DOHH2 (cell line): Measurements from ENCODE around the gene NBEAL2.
"Not testable (repeated sequence)": the region's sequence is repeated elsewhere in the genome, so short reads cannot be mapped to it uniquely, and the experiment has no call there.

Experiments
- H3F3A ChIP-seq: fragments of 200-600 bp; sonication (generic), shearing (Covaris generic); 2 replicates; pipeline ENCODE4 v1.6.0; 2016; ENCODE audit warnings: antibody characterized with exemption, mild to moderate bottlenecking; ENCODE audit not compliant: control insufficient read depth, insufficient read depth
- H3K27ac ChIP-seq: fragments of 200-600 bp; sonication (generic); 2 replicates; pipeline ENCODE4 v1.5.1; 2014; ENCODE audit warnings: low read depth, mild to moderate bottlenecking, low read length, moderate library complexity
- H3K27me3 ChIP-seq: fragments of 200-600 bp; sonication (generic); 2 replicates; pipeline ENCODE4 v1.6.1; 2014; ENCODE audit warnings: mild to moderate bottlenecking, low read length, mixed read lengths; ENCODE audit not compliant: control insufficient read depth
- H3K36me3 ChIP-seq: fragments of 200-600 bp; sonication (generic); 2 replicates; pipeline ENCODE4 v1.6.1; 2014; ENCODE audit warnings: mild to moderate bottlenecking, low read length, moderate library complexity, mixed read lengths; ENCODE audit not compliant: control insufficient read depth
- H3K4me1 ChIP-seq: fragments of 200-600 bp; sonication (generic); 2 replicates; pipeline ENCODE4 v1.6.1; 2014; ENCODE audit warnings: mild to moderate bottlenecking, low read length, mixed read lengths; ENCODE audit not compliant: control insufficient read depth
- H3K4me2 ChIP-seq: fragments of 200-600 bp; sonication (generic); 2 replicates; pipeline ENCODE4 v1.6.0; 2014; ENCODE audit warnings: mild to moderate bottlenecking, low read length, moderate library complexity
- H3K4me3 ChIP-seq: fragments of 200-600 bp; sonication (generic); 2 replicates; pipeline ENCODE4 v1.5.1; 2014; ENCODE audit warnings: mild to moderate bottlenecking, low read length, mixed read lengths
- H3K79me2 ChIP-seq: fragments of 200-600 bp; sonication (generic); 2 replicates; pipeline ENCODE4 v1.6.1; 2014; ENCODE audit warnings: mild to moderate bottlenecking, low read length, mixed read lengths; ENCODE audit not compliant: control insufficient read depth
- H3K9me2 ChIP-seq: fragments of 200-600 bp; sonication (generic); replicated peaks from 2 replicates; pipeline ENCODE4 v1.6.1; 2014; ENCODE audit warnings: mild to moderate bottlenecking, low read length, mixed read lengths; ENCODE audit not compliant: control insufficient read depth
- H3K9me3 ChIP-seq: fragments of 200-600 bp; sonication (generic); 2 replicates; pipeline ENCODE4 v1.6.1; 2014; ENCODE audit warnings: antibody characterized with exemption, low read length, mixed read lengths; ENCODE audit not compliant: control insufficient read depth, insufficient read depth
- H4K20me1 ChIP-seq: fragments of 200-600 bp; sonication (generic); 2 replicates; pipeline ENCODE4 v1.6.0; 2014; ENCODE audit warnings: low read depth, mild to moderate bottlenecking, antibody characterized with exemption, low read length, moderate library complexity; ENCODE audit not compliant: control insufficient read depth, insufficient read depth
- EZH2phosphoT487 ChIP-seq: fragments of 200-600 bp; sonication (generic); IDR thresholded peaks from 2 replicates; pipeline ENCODE4 v1.6.1; 2017; ENCODE audit warnings: borderline replicate concordance, mild to moderate bottlenecking, antibody characterized with exemption, low read length, moderate library complexity, mixed read lengths
- TF ChIP-seq, protein P1 (sequence below): fragments of 200-600 bp; sonication (generic); IDR thresholded peaks from one replicate; pipeline ENCODE4 v1.5.1; 2014; ENCODE audit warnings: antibody characterized with exemption, mild to moderate bottlenecking, low read depth, low read length; ENCODE audit not compliant: poor library complexity, severe bottlenecking

The NBEAL2 gene

DNA sequence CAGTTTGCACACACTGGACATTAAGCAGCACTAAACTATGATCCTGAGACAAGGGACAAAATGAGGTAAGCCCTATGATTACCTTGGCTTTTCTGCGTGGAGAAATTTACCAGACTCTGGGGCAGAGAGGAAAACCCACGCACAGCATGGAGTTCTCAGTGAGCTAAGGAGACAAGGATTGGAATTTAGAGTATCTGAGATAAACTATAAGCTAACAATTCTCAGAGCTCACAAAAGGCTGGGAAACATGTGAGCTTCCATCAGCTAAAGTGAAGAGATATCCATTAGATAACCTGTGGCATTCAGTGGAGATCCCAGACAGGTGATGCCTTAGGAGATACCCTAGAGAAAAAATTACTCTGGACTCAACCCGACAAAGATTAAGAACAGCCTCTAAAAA is 48.7 kb downstream of the NBEAL2 start:
- Histone ChIP-seq H3K4me3 (no peak overlapping the region), H3K4me1 (no peaks in the 10 kb centered on the region), H3K9me3 (no peaks in the 10 kb centered on the region), H3K27ac (no peak overlapping the region), H3K9me2 (no peaks in the 10 kb centered on the region), H4K20me1 (no peaks in the 10 kb centered on the region), H3K36me3 (peaks cover 36% of the 10 kb centered on the region), H3F3A (no peaks in the 10 kb centered on the region), H3K4me2 (no peak overlapping the region), H3K79me2 (peaks cover 16% of the 10 kb centered on the region), H3K27me3 (no peaks in the 10 kb centered on the region)
- TF ChIP-seq, protein P1, sequence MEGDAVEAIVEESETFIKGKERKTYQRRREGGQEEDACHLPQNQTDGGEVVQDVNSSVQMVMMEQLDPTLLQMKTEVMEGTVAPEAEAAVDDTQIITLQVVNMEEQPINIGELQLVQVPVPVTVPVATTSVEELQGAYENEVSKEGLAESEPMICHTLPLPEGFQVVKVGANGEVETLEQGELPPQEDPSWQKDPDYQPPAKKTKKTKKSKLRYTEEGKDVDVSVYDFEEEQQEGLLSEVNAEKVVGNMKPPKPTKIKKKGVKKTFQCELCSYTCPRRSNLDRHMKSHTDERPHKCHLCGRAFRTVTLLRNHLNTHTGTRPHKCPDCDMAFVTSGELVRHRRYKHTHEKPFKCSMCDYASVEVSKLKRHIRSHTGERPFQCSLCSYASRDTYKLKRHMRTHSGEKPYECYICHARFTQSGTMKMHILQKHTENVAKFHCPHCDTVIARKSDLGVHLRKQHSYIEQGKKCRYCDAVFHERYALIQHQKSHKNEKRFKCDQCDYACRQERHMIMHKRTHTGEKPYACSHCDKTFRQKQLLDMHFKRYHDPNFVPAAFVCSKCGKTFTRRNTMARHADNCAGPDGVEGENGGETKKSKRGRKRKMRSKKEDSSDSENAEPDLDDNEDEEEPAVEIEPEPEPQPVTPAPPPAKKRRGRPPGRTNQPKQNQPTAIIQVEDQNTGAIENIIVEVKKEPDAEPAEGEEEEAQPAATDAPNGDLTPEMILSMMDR: no peak

DNA sequence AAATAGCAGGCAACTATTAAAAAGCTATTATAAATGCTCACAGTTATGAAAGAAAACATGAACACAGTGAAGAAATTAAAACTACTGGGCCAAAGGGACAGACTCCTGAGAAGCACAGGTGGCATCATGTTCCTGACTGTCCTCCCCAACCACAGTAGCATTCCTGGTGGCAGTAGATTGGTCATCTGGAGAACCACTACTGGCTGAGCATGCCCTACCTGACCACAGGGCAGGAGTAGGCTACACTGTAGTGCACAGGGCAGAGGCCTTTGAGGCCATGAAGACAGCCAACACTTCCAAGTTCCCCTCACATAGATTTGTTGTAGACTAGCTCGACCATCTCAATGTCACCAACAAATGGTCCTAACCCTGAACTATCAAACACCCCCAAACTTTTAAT is 49.2 kb downstream of the NBEAL2 start:
- no peaks in the 10 kb centered on the region for H3K9me3 ChIP-seq
- peaks cover 14% of the 10 kb centered on the region for H3K79me2 ChIP-seq
- no peaks in the 10 kb centered on the region for H3K27me3 ChIP-seq
- H3F3A ChIP-seq: no peaks in the 10 kb centered on the region
- H3K36me3 ChIP-seq: peaks cover 39% of the 10 kb centered on the region
- no peak overlapping the region for H3K27ac ChIP-seq
- no peaks in the 10 kb centered on the region for H3K9me2 ChIP-seq
- H3K4me3 ChIP-seq: no peak overlapping the region
- TF ChIP-seq, protein P1: no peak
- TF ChIP-seq EZH2phosphoT487: no peak
- no peaks in the 10 kb centered on the region for H4K20me1 ChIP-seq
- no peak overlapping the region for H3K4me2 ChIP-seq
- no peaks in the 10 kb centered on the region for H3K4me1 ChIP-seq

DNA sequence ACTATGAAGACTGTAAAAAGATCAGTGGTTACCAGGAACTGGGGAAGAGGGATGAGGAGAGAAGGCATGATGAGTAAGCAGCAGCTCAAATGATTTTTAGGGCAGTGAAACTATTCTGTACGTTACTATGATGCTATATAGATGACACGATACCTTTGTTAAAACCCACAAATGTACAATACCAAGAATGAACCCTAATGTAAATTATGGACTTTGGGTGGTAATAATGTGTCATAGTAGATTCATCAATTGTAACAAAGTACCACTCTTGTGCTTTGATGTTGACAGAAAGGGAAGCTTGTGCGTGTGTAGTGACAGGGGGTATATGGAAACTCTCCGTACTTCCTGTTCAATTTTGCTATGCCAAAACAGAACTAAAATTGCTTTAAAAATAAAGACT is 51.6 kb downstream of the NBEAL2 start:
- not testable (repeated sequence) for H3K9me2 ChIP-seq, H3K27ac ChIP-seq, H3K79me2 ChIP-seq, H3F3A ChIP-seq, H4K20me1 ChIP-seq, H3K4me1 ChIP-seq, H3K4me2 ChIP-seq, H3K9me3 ChIP-seq, H3K4me3 ChIP-seq, H3K27me3 ChIP-seq
- peaks cover 61% of the 10 kb centered on the region for H3K36me3 ChIP-seq

DNA sequence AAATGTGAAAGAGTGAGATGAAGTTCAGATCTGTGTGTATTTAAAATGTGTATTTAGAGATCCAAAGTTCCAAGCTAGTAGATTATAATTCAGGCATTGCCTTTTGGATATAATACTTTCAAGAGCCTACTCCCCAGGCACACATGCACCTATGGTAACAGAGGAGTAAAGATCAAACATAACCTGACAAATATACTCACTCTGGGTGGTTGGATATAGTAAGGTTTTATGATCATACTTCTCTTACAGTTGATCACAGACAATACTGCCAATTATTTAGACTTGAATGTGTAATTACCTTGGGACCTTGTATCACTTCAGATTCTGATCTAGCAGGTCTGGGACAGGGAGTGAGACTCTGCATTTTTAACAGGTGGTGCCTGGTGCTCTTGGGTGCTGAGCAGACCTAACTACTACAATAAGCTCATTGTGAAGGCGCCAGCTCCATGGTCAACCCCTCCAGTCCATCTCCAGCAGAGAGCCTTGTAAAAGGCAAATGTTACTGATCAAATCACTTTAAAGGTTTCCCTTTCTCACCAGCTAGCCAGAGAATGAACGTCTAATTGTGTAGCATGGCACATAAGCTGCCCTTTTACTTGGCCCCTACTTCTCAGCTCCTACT is 55.5 kb downstream of the NBEAL2 start:
- Histone ChIP-seq H3K4me2 (no peak overlapping the region), H3K79me2 (peaks cover 3% of the 10 kb centered on the region; the same call in 1 of the 2 replicates), H3K4me1 (peaks cover 27% of the 10 kb centered on the region), H3K4me3 (no peak overlapping the region), H3F3A (peaks cover 5% of the 10 kb centered on the region), H3K27ac (no peak overlapping the region), H3K9me3 (no peaks in the 10 kb centered on the region), H4K20me1 (peaks cover 4% of the 10 kb centered on the region; the same call in 1 of the 2 replicates), H3K9me2 (no peaks in the 10 kb centered on the region), H3K27me3 (no peaks in the 10 kb centered on the region), H3K36me3 (peaks cover 70% of the 10 kb centered on the region)
- TF ChIP-seq, protein P1: no peak
- no peak for TF ChIP-seq EZH2phosphoT487
